Umbilical cord (tissue), 2 donors: ENCODE results near the gene PIGQ. TPM values are rescaled to one million over a fixed set of nuclear protein-coding genes. Genes with fewer than 3 reads are reported as not detected.

Experiments
- DNase-seq: peaks from one replicate; pipeline ENCODE4 v3.0.0-alpha.2; 2015; ENCODE audit warnings: low spot score
- total RNA-seq: library from RNA; depleted of rRNA; stranded (reverse); fragments of >200 nt; gene quantifications from one replicate; pipeline ENCODE4 v1.2.3, GENCODE V29; 2014; ENCODE audit warnings: low replicate concordance; ENCODE audit not compliant: insufficient read depth

The PIGQ gene
- total RNA-seq, 1 donor from 2014 or later: 18.5 TPM

- no peak for DNase-seq
Observed at GRCh38 chr16:555528-556473, 14.0 kb upstream of the PIGQ start.

GRCh38 chr16:556474-557173 lies 13.1 kb upstream of the PIGQ start:
- no peak for DNase-seq

- no peak for DNase-seq
Observed at GRCh38 chr16:557463-558297, 12.1 kb upstream of the PIGQ start.

GRCh38 chr16:558298-559020 lies 11.3 kb upstream of the PIGQ start:
- no peak for DNase-seq

- DNase-seq: no peak
Observed at GRCh38 chr16:559021-559380, 10.8 kb upstream of the PIGQ start.

- DNase-seq: no peak
Observed at GRCh38 chr16:559411-560203, 10.2 kb upstream of the PIGQ start.

GRCh38 chr16:560204-560700 lies 9.5 kb upstream of the PIGQ start, which contains the start of gene PRR35:
PRR35 (plus strand) TSS chr16:560394; CDS start chr16:563295, 2,901 bp downstream.
- no peak for DNase-seq

GRCh38 chr16:560701-561412 lies 8.9 kb upstream of the PIGQ start:
- no peak for DNase-seq

GRCh38 chr16:561413-561794 lies 8.4 kb upstream of the PIGQ start:
- no peak for DNase-seq

GRCh38 chr16:561957-562938 lies 7.5 kb upstream of the PIGQ start:
- DNase-seq: no peak

- no peak for DNase-seq
Observed at GRCh38 chr16:563072-563644, 6.6 kb upstream of the PIGQ start.

GRCh38 chr16:564690-565418 lies 4.9 kb upstream of the PIGQ start:
- no peak for DNase-seq

- DNase-seq: peak; percentile 61
Observed at GRCh38 chr16:565419-566330, 4.1 kb upstream of the PIGQ start.

- peak; percentile 76 for DNase-seq
Observed at GRCh38 chr16:566475-567372, 3.0 kb upstream of the PIGQ start, which contains the start of gene NHLRC4. NHLRC4 (plus strand) TSS chr16:567005; CDS start chr16:568048, 1,043 bp downstream.
